ENCODE data around the gene DHRS11. TPM values are rescaled to one million over a fixed set of nuclear protein-coding genes. Genes with fewer than 3 reads are reported as not detected.

DHRS11 gene
- total RNA-seq, 1 experiment from 2014 or later, result 11.8 TPM

DNA sequence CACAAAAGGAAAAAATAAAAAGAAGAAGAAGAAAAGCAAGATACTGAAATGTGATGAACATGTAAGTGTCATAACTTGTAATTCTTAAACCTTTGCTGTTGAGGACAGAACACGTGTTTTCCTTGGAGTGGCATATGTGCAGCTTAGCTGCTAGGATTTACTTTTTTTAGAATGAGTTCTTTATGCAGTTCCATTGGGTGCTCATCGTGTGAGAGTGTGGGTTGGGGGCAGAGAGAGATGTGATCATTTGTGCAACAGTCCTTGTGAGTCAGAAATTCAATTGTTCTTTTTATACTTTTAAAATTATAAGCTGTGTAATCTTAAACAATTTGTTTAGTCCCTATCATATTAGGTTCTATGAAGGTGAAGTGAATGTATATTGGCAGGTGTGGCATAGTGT, 5.5 kb upstream of the DHRS11 start:
- intact Hi-C loops (cut with micrococcal nuclease; ENCODE audit: unreplicated experiment) (no loop called here), in situ Hi-C loops (cut with HindIII; ENCODE audit: low pct_unique_long_range_greater_than_20kb, low sequenced_read_pairs) (no loop called here)
- POLR2A ChIA-PET, result no interaction called here
- no peak for ATAC-seq
- H3K4me3 ChIP-seq (ENCODE audit: low read depth in 2 of 2, low read length in 2 of 2), result no peak overlapping the region
- no peak for DNase-seq (ENCODE audit: low read depth, low spot score)
- peaks cover 15% of the 10 kb centered on the region for H3K36me3 ChIP-seq (ENCODE audit: control insufficient read depth, insufficient read depth, low read length)
- CTCF ChIA-PET, result no interaction called here
- no peak for TF ChIP-seq POLR2AphosphoS5 (IDR thresholded peaks at IDR 0.05; ENCODE audit: low read depth, low read length)
- TF ChIP-seq, protein P1, sequence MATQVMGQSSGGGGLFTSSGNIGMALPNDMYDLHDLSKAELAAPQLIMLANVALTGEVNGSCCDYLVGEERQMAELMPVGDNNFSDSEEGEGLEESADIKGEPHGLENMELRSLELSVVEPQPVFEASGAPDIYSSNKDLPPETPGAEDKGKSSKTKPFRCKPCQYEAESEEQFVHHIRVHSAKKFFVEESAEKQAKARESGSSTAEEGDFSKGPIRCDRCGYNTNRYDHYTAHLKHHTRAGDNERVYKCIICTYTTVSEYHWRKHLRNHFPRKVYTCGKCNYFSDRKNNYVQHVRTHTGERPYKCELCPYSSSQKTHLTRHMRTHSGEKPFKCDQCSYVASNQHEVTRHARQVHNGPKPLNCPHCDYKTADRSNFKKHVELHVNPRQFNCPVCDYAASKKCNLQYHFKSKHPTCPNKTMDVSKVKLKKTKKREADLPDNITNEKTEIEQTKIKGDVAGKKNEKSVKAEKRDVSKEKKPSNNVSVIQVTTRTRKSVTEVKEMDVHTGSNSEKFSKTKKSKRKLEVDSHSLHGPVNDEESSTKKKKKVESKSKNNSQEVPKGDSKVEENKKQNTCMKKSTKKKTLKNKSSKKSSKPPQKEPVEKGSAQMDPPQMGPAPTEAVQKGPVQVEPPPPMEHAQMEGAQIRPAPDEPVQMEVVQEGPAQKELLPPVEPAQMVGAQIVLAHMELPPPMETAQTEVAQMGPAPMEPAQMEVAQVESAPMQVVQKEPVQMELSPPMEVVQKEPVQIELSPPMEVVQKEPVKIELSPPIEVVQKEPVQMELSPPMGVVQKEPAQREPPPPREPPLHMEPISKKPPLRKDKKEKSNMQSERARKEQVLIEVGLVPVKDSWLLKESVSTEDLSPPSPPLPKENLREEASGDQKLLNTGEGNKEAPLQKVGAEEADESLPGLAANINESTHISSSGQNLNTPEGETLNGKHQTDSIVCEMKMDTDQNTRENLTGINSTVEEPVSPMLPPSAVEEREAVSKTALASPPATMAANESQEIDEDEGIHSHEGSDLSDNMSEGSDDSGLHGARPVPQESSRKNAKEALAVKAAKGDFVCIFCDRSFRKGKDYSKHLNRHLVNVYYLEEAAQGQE (IDR thresholded peaks at IDR 0.05; ENCODE audit: insufficient read depth in 1 of 2, low read depth in 2 of 2, low read length in 1 of 2), result no peak
- TF ChIP-seq SIN3A (IDR thresholded peaks at IDR 0.05; ENCODE audit: borderline replicate concordance, insufficient read depth, low read depth, low read length), result no peak
- no peak for TF ChIP-seq TCF7L2 (IDR thresholded peaks at IDR 0.05; ENCODE audit: low read depth, low read length)
- TF ChIP-seq, protein P2, sequence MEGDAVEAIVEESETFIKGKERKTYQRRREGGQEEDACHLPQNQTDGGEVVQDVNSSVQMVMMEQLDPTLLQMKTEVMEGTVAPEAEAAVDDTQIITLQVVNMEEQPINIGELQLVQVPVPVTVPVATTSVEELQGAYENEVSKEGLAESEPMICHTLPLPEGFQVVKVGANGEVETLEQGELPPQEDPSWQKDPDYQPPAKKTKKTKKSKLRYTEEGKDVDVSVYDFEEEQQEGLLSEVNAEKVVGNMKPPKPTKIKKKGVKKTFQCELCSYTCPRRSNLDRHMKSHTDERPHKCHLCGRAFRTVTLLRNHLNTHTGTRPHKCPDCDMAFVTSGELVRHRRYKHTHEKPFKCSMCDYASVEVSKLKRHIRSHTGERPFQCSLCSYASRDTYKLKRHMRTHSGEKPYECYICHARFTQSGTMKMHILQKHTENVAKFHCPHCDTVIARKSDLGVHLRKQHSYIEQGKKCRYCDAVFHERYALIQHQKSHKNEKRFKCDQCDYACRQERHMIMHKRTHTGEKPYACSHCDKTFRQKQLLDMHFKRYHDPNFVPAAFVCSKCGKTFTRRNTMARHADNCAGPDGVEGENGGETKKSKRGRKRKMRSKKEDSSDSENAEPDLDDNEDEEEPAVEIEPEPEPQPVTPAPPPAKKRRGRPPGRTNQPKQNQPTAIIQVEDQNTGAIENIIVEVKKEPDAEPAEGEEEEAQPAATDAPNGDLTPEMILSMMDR (IDR thresholded peaks at IDR 0.05), result no peak
- H3K4me1 ChIP-seq (ENCODE audit: control insufficient read depth, insufficient read depth, low read length), result no peaks in the 10 kb centered on the region
- BruUV-seq (replicated peaks), result no TSS peak
- no peaks in the 10 kb centered on the region for H3K9me3 ChIP-seq (ENCODE audit: control insufficient read depth, insufficient read depth, low read depth, low read length)
- H3K27ac ChIP-seq (ENCODE audit: low read length), result no peak overlapping the region
- H3K27me3 ChIP-seq (ENCODE audit: control insufficient read depth, insufficient read depth, low read length), result no peaks in the 10 kb centered on the region

DNA sequence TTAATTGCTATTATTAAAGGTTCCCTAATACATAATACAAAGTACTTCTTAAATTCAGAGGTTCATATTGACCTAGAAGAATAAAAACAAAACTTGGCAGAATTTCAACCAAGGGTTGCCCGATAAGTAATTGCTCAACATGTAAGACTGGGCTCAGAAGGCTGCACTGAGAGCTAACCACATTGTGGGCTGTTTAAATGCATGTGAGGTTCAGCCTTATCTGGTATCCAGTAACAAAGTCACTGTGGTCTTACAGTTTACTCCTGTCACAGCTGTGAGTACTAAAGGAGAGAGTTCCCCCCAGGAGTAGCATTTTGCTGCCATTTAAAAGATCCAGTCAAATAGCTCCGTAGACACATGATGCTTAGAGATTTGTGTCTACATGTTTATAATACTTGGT, 1.6 kb upstream of the DHRS11 start:
- no peak for ATAC-seq
- H3K9me3 ChIP-seq (ENCODE audit: control insufficient read depth, insufficient read depth, low read depth, low read length), result no peaks in the 10 kb centered on the region
- in situ Hi-C loops (cut with HindIII; ENCODE audit: low pct_unique_long_range_greater_than_20kb, low sequenced_read_pairs), result no loop called here
- no peaks in the 10 kb centered on the region for H3K4me1 ChIP-seq (ENCODE audit: control insufficient read depth, insufficient read depth, low read length)
- TF ChIP-seq, protein P1 (IDR thresholded peaks at IDR 0.05; ENCODE audit: insufficient read depth in 1 of 2, low read depth in 2 of 2, low read length in 1 of 2), result no peak
- TF ChIP-seq, protein P2 (IDR thresholded peaks at IDR 0.05), result no peak
- TF ChIP-seq SIN3A (IDR thresholded peaks at IDR 0.05; ENCODE audit: borderline replicate concordance, insufficient read depth, low read depth, low read length), result no peak
- no peak for TF ChIP-seq POLR2AphosphoS5 (IDR thresholded peaks at IDR 0.05; ENCODE audit: low read depth, low read length)
- TF ChIP-seq TCF7L2 (IDR thresholded peaks at IDR 0.05; ENCODE audit: low read depth, low read length), result no peak
- ChIA-PET POLR2A (interaction anchor here (0.5 kb wide), 1 partner anchor 32 kb away, joined by 3 read pairs; no protein-coding TSS in a partner anchor), CTCF (no interaction called here)
- BruUV-seq (replicated peaks), result no TSS peak
- H3K27me3 ChIP-seq (ENCODE audit: control insufficient read depth, insufficient read depth, low read length), result no peaks in the 10 kb centered on the region
- no peak overlapping the region for H3K4me3 ChIP-seq (ENCODE audit: low read depth in 2 of 2, low read length in 2 of 2)
- no peak for DNase-seq (ENCODE audit: low read depth, low spot score)
- intact Hi-C loops (cut with micrococcal nuclease; ENCODE audit: unreplicated experiment), result no loop called here
- peaks cover 15% of the 10 kb centered on the region for H3K36me3 ChIP-seq (ENCODE audit: control insufficient read depth, insufficient read depth, low read length)
- H3K27ac ChIP-seq (ENCODE audit: low read length), result no peak overlapping the region

Data from Panc1 (cell line).